NT2/D1 (cell line): ENCODE data around the gene POLR2M.

Experiments used
- DNase-seq: peaks from one replicate; pipeline ENCODE4 v3.0.0-alpha.2; 2011; ENCODE audit warnings: low read depth, low spot score
- H3K27me3 ChIP-seq: 2 replicates; pipeline ENCODE4 v1.6.0; 2011; ENCODE audit warnings: mild to moderate bottlenecking; ENCODE audit not compliant: insufficient read length, insufficient read depth
- H3K36me3 ChIP-seq: 2 replicates; pipeline ENCODE4 v1.6.1; 2011; ENCODE audit warnings: mild to moderate bottlenecking, low read length, mixed read lengths; ENCODE audit not compliant: insufficient read depth, insufficient read length
- H3K4me1 ChIP-seq: 2 replicates; pipeline ENCODE4 v1.5.1; 2011; ENCODE audit not compliant: insufficient read depth, insufficient read length
- H3K4me3 ChIP-seq: 2 replicates; pipeline ENCODE4 v1.5.1; 2011; ENCODE audit warnings: low read depth; ENCODE audit not compliant: insufficient read length
- H3K9ac ChIP-seq: 2 replicates; pipeline ENCODE4 v1.6.0; 2011; ENCODE audit warnings: low read depth; ENCODE audit not compliant: insufficient read length
- H3K9me3 ChIP-seq: 2 replicates; pipeline ENCODE4 v1.5.1; 2011; ENCODE audit warnings: mild to moderate bottlenecking, low read length; ENCODE audit not compliant: insufficient read depth
- SUZ12 ChIP-seq: IDR thresholded peaks from 2 replicates; pipeline ENCODE4 v1.6.1; 2011; ENCODE audit not compliant: insufficient read length, insufficient read depth; ENCODE audit errors: extremely low read depth
- YY1 ChIP-seq: IDR thresholded peaks from 2 replicates; pipeline ENCODE4 v1.6.1; 2011; ENCODE audit not compliant: insufficient read length, insufficient read depth
- ZNF274 ChIP-seq: IDR thresholded peaks from 2 replicates; pipeline ENCODE4 v1.6.1; 2011; ENCODE audit warnings: mild to moderate bottlenecking, low read depth, low read length

POLR2M gene

GRCh38 chr15:57752436-57752835, 45.9 kb downstream of the POLR2M start:
- Histone ChIP-seq H3K9me3 (no peaks in the 10 kb centered on the region), H3K4me3 (no peak overlapping the region), H3K36me3 (no peaks in the 10 kb centered on the region), H3K4me1 (peaks cover 3% of the 10 kb centered on the region), H3K9ac (no peak overlapping the region), H3K27me3 (no peaks in the 10 kb centered on the region)
- no peak for DNase-seq
- TF ChIP-seq ZNF274: no peak
- TF ChIP-seq YY1: no peak
- no peak for TF ChIP-seq SUZ12

DNA sequence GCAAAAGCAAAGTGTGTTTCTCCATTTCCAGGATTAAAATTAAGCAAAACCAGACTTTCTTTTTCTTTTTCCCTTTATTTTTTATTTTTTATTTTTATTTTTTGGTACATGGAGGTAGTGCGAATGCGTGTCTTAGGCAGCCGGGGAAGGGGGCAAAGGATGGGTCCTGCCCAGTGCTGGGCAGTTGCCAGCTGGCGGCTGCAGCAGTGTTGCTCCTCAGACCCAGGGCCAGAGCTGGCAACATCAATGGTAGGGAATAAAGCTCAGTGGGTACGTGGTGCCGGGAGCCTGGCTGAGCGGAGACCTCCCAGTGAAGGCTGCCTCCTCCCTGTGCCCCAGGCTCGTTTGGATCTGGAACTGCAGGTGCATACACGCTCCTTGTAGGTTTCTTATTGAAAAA, 46.3 kb downstream of the POLR2M start:
- H3K9ac ChIP-seq: no peak overlapping the region
- H3K27me3 ChIP-seq: no peaks in the 10 kb centered on the region

GRCh38 chr15:57756466-57756865, 50.0 kb downstream of the POLR2M start:
- Histone ChIP-seq H3K27me3 (no peaks in the 10 kb centered on the region), H3K4me3 (no peak overlapping the region), H3K9me3 (no peaks in the 10 kb centered on the region), H3K36me3 (no peaks in the 10 kb centered on the region), H3K9ac (no peak overlapping the region), H3K4me1 (no peaks in the 10 kb centered on the region)
- DNase-seq: no peak
- no peak for TF ChIP-seq ZNF274
- no peak for TF ChIP-seq SUZ12
- TF ChIP-seq YY1: no peak

More for the DNA sequence above, 46.3 kb downstream of the POLR2M start:
- TF ChIP-seq ZNF274: no peak
- no peak for TF ChIP-seq SUZ12
- no peak for TF ChIP-seq YY1
- no peak overlapping the region for H3K4me3 ChIP-seq
- H3K4me1 ChIP-seq: peaks cover 3% of the 10 kb centered on the region
- DNase-seq: no peak
- no peaks in the 10 kb centered on the region for H3K9me3 ChIP-seq
- no peaks in the 10 kb centered on the region for H3K36me3 ChIP-seq

DNA sequence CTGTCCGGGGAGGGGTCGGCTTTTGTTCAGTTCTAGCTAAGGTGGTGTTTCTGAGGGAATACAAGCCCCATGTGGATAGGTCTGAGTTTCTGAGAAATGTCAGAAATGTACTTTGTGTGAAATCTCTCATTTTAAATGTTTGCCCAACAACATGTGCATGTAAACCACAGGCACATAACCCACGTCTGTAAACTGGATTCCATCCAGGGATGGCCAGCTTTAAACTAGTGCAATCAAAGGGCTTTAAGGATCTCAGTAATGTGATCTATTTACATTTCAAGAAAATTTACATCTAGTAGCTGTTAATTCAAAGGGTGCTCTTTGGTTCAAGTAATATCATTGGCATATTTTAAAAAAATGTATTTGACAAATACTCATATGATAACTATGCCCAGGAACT, 52.0 kb downstream of the POLR2M start:
- H3K9ac ChIP-seq: no peak overlapping the region
- H3K9me3 ChIP-seq: no peaks in the 10 kb centered on the region
- no peak for DNase-seq

DNA sequence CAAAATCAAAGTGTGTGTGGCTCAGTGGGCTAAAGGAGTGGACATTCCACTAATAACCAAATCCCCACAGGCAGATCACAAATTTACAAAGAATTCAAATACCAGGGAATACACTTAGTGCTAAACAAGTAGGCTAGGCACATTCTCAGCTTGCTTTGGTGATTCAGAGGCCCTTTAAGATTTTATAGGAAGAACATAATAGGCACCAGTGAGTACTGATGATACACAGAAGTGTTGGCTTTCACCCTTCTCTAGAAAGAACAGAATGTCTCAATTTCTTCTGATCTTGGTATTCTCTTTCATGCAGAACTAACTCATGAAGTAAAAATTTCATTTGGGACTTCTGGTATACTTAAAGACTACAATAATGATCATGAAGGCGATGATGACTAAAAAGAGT, 55.0 kb downstream of the POLR2M start:
- H3K27me3 ChIP-seq: no peaks in the 10 kb centered on the region
- H3K36me3 ChIP-seq: no peaks in the 10 kb centered on the region
- DNase-seq: no peak
- H3K4me3 ChIP-seq: no peak overlapping the region
- no peaks in the 10 kb centered on the region for H3K9me3 ChIP-seq
- no peak overlapping the region for H3K9ac ChIP-seq
- TF ChIP-seq ZNF274 (no peak), YY1 (no peak), SUZ12 (no peak)
- no peaks in the 10 kb centered on the region for H3K4me1 ChIP-seq

More for the DNA sequence above, 52.0 kb downstream of the POLR2M start:
- Histone ChIP-seq H3K4me3 (no peak overlapping the region), H3K36me3 (no peaks in the 10 kb centered on the region), H3K4me1 (no peaks in the 10 kb centered on the region), H3K27me3 (no peaks in the 10 kb centered on the region)
- TF ChIP-seq YY1 (no peak), SUZ12 (no peak), ZNF274 (no peak)

DNA sequence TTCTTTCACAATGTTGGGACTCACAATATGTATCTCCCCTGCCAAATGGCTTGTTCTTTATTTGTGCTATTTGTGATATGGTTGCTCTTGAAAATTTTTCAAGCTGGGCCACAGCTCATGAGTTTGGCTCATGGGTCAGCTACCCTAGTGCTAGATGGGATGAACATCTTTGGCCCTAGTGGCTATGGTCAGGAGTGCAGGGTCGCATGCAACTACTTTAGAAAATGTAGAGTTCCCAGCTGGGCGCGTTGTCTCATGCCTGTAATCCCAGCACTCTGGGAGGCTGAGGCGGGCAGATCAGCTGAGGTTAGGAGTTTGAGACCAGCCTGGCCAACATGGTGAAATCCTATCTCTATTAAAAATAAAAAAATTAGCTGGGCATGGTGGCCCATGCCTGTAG, 55.8 kb downstream of the POLR2M start:
- no peak for TF ChIP-seq ZNF274
- TF ChIP-seq YY1: no peak
- TF ChIP-seq SUZ12: no peak
- no peak for DNase-seq
- Histone ChIP-seq H3K9ac (no peak overlapping the region), H3K9me3 (no peaks in the 10 kb centered on the region), H3K4me3 (no peak overlapping the region), H3K4me1 (no peaks in the 10 kb centered on the region), H3K36me3 (no peaks in the 10 kb centered on the region), H3K27me3 (no peaks in the 10 kb centered on the region)

GRCh38 chr15:57763176-57763964, 56.9 kb downstream of the POLR2M start:
- Histone ChIP-seq H3K27me3 (no peaks in the 10 kb centered on the region), H3K9ac (no peak overlapping the region), H3K4me3 (no peak overlapping the region), H3K36me3 (no peaks in the 10 kb centered on the region), H3K9me3 (no peaks in the 10 kb centered on the region), H3K4me1 (no peaks in the 10 kb centered on the region)
- DNase-seq: no peak
- TF ChIP-seq SUZ12 (no peak), ZNF274 (no peak), YY1 (no peak)
